Measurements from ENCODE around the gene C1QTNF2. TPM values are rescaled to one million over a fixed set of nuclear protein-coding genes. Genes with fewer than 3 reads are reported as not detected.

The C1QTNF2 gene
- total RNA-seq, 5 donors from 2014 or later (not counting 1 experiment from before 2014, with no cell fraction given) = not detected

GRCh38 chr5:160354666-160355065 lies 15.8 kb downstream of the C1QTNF2 start:
- DNase-seq (no peak), ATAC-seq (replicated peaks in 1 of 4) (no peak)
- Mint-ChIP-seq H3K27me3 (peaks cover 0 to 7% of the 10 kb centered on the region in 2 donors), H3K4me3 (no peak overlapping the region), H3K4me1 (no peaks in the 10 kb centered on the region), H3K36me3 (no peaks in the 10 kb centered on the region), H3K9me3 (no peaks in the 10 kb centered on the region), H3K27ac (no peak overlapping the region)
- Histone ChIP-seq H3K9me3 (no peaks in the 10 kb centered on the region), H3K27me3 (replicated peaks in 1 of 2; ENCODE audit: control insufficient read depth in 2 of 2, extremely low read depth in 1 of 2, insufficient read depth in 2 of 2, low read length in 1 of 2) (no peaks in the 10 kb centered on the region), H3K4me1 (ENCODE audit: control insufficient read depth in 1 of 2, extremely low read depth in 1 of 2, insufficient read depth in 2 of 2, low read length in 2 of 2) (no peaks in the 10 kb centered on the region), H3K36me3 (ENCODE audit: control insufficient read depth in 2 of 2, extremely low read depth in 1 of 2, insufficient read depth in 1 of 2, low read length in 1 of 2) (no peaks in the 10 kb centered on the region), H3K4me3 (ENCODE audit: control insufficient read depth in 1 of 2, extremely low read depth in 1 of 2, low read length in 1 of 2) (no peak overlapping the region), H3K27ac (ENCODE audit: low read length) (no peak overlapping the region)
- 89% methylated on average over 14 of the region's 14 CpGs for WGBS (ENCODE audit: insufficient coverage)
- CTCF ChIA-PET = no interaction called here
- POLR2A ChIA-PET = no interaction called here

GRCh38 chr5:160353379-160353778 lies 17.0 kb downstream of the C1QTNF2 start:
- Histone ChIP-seq H3K9me3 (no peaks in the 10 kb centered on the region), H3K36me3 (ENCODE audit: control insufficient read depth in 2 of 2, extremely low read depth in 1 of 2, insufficient read depth in 1 of 2, low read length in 1 of 2) (no peaks in the 10 kb centered on the region), H3K27me3 (replicated peaks in 1 of 2; ENCODE audit: control insufficient read depth in 2 of 2, extremely low read depth in 1 of 2, insufficient read depth in 2 of 2, low read length in 1 of 2) (peaks cover 0 to 4% of the 10 kb centered on the region in 2 experiments), H3K4me3 (ENCODE audit: control insufficient read depth in 1 of 2, extremely low read depth in 1 of 2, low read length in 1 of 2) (no peak overlapping the region), H3K4me1 (ENCODE audit: control insufficient read depth in 1 of 2, extremely low read depth in 1 of 2, insufficient read depth in 2 of 2, low read length in 2 of 2) (no peaks in the 10 kb centered on the region), H3K27ac (ENCODE audit: low read length) (no peak overlapping the region)
- Mint-ChIP-seq H3K9me3 (no peaks in the 10 kb centered on the region), H3K27me3 (peaks cover 0 to 7% of the 10 kb centered on the region in 2 donors), H3K4me1 (no peaks in the 10 kb centered on the region), H3K27ac (no peak overlapping the region), H3K36me3 (no peaks in the 10 kb centered on the region), H3K4me3 (no peak overlapping the region)
- CTCF ChIA-PET = interaction anchor here in 1 of 2 donors (0.7 kb wide), 1 partner anchor 20 kb away, joined by 6 read pairs; no protein-coding TSS in a partner anchor
- DNase-seq (no peak), ATAC-seq (replicated peaks in 1 of 4) (no peak)
- POLR2A ChIA-PET = no interaction called here
- WGBS (ENCODE audit: insufficient coverage) = 90% methylated on average over 7 of the region's 8 CpGs

GRCh38 chr5:160352308-160352707 lies 18.1 kb downstream of the C1QTNF2 start:
- H3K27me3 ChIP-seq (replicated peaks in 1 of 2; ENCODE audit: control insufficient read depth in 2 of 2, extremely low read depth in 1 of 2, insufficient read depth in 2 of 2, low read length in 1 of 2) = peaks cover 0 to 4% of the 10 kb centered on the region in 2 experiments
- Mint-ChIP-seq H3K4me3 (no peak overlapping the region), H3K27me3 (peaks cover 0 to 7% of the 10 kb centered on the region in 2 donors), H3K9me3 (no peaks in the 10 kb centered on the region), H3K36me3 (no peaks in the 10 kb centered on the region), H3K27ac (no peak overlapping the region), H3K4me1 (no peaks in the 10 kb centered on the region)
- H3K4me3 ChIP-seq (ENCODE audit: control insufficient read depth in 1 of 2, extremely low read depth in 1 of 2, low read length in 1 of 2) = no peak overlapping the region
- no peaks in the 10 kb centered on the region for H3K4me1 ChIP-seq (ENCODE audit: control insufficient read depth in 1 of 2, extremely low read depth in 1 of 2, insufficient read depth in 2 of 2, low read length in 2 of 2)
- H3K9me3 ChIP-seq = no peaks in the 10 kb centered on the region
- CTCF ChIA-PET = interaction anchor here in 1 of 2 donors (0.7 to 1.3 kb wide), 3 partner anchors 9 to 153 kb away, joined by 3 to 10 read pairs (median 4); no protein-coding TSS in a partner anchor
- no peak overlapping the region for H3K27ac ChIP-seq (ENCODE audit: low read length)
- no peaks in the 10 kb centered on the region for H3K36me3 ChIP-seq (ENCODE audit: control insufficient read depth in 2 of 2, extremely low read depth in 1 of 2, insufficient read depth in 1 of 2, low read length in 1 of 2)
- ATAC-seq (replicated peaks in 1 of 4) = no peak
- DNase-seq = no peak
- POLR2A ChIA-PET = interaction anchor here in 1 of 2 donors (0.5 kb wide), 1 partner anchor 271 kb away, joined by 4 read pairs; no protein-coding TSS in a partner anchor
- no CpG with 5 or more reads among the region's 4 CpGs for WGBS (ENCODE audit: insufficient coverage)

- 60% methylated on average over 1 of the region's 4 CpGs for WGBS (ENCODE audit: insufficient coverage)
- Mint-ChIP-seq H3K27me3 (peaks cover 0 to 4% of the 10 kb centered on the region in 2 donors), H3K27ac (no peak overlapping the region), H3K36me3 (no peaks in the 10 kb centered on the region), H3K9me3 (no peaks in the 10 kb centered on the region), H3K4me3 (no peak overlapping the region), H3K4me1 (peaks cover 0 to 4% (median 2%) of the 10 kb centered on the region in 3 donors)
- ChIA-PET CTCF (interaction anchor here in 1 of 2 donors (0.8 kb wide), 1 partner anchor 73 kb away, joined by 3 read pairs; no protein-coding TSS in a partner anchor), POLR2A (interaction anchor here in 1 of 2 donors (1.3 kb wide), 1 partner anchor 328 kb away, joined by 3 read pairs; no protein-coding TSS in a partner anchor)
- Histone ChIP-seq H3K27me3 (replicated peaks in 1 of 2; ENCODE audit: control insufficient read depth in 2 of 2, extremely low read depth in 1 of 2, insufficient read depth in 2 of 2, low read length in 1 of 2) (peaks cover 0 to 13% of the 10 kb centered on the region in 2 experiments), H3K4me1 (ENCODE audit: control insufficient read depth in 1 of 2, extremely low read depth in 1 of 2, insufficient read depth in 2 of 2, low read length in 2 of 2) (peaks cover 0 to 5% of the 10 kb centered on the region in 2 experiments), H3K36me3 (ENCODE audit: control insufficient read depth in 2 of 2, extremely low read depth in 1 of 2, insufficient read depth in 1 of 2, low read length in 1 of 2) (no peaks in the 10 kb centered on the region), H3K27ac (ENCODE audit: low read length) (no peak overlapping the region), H3K9me3 (no peaks in the 10 kb centered on the region), H3K4me3 (ENCODE audit: control insufficient read depth in 1 of 2, extremely low read depth in 1 of 2, low read length in 1 of 2) (no peak overlapping the region)
- no peak for ATAC-seq (replicated peaks in 1 of 4)
- no peak for DNase-seq
Observed at GRCh38 chr5:160349935-160350303, 20.5 kb downstream of the C1QTNF2 start.

GRCh38 chr5:160349249-160349934 lies 21.0 kb downstream of the C1QTNF2 start:
- Mint-ChIP-seq H3K27ac (no peak overlapping the region), H3K27me3 (peaks cover 0 to 4% of the 10 kb centered on the region in 2 donors), H3K9me3 (no peaks in the 10 kb centered on the region), H3K36me3 (no peaks in the 10 kb centered on the region), H3K4me3 (no peak overlapping the region), H3K4me1 (peaks cover 0 to 4% (median 2%) of the 10 kb centered on the region in 3 donors)
- H3K4me3 ChIP-seq (ENCODE audit: control insufficient read depth in 1 of 2, extremely low read depth in 1 of 2, low read length in 1 of 2) = no peak overlapping the region
- no peaks in the 10 kb centered on the region for H3K9me3 ChIP-seq
- H3K36me3 ChIP-seq (ENCODE audit: control insufficient read depth in 2 of 2, extremely low read depth in 1 of 2, insufficient read depth in 1 of 2, low read length in 1 of 2) = no peaks in the 10 kb centered on the region
- H3K4me1 ChIP-seq (ENCODE audit: control insufficient read depth in 1 of 2, extremely low read depth in 1 of 2, insufficient read depth in 2 of 2, low read length in 2 of 2) = peaks cover 0 to 5% of the 10 kb centered on the region in 2 experiments
- peaks cover 0 to 15% of the 10 kb centered on the region in 2 experiments for H3K27me3 ChIP-seq (replicated peaks in 1 of 2; ENCODE audit: control insufficient read depth in 2 of 2, extremely low read depth in 1 of 2, insufficient read depth in 2 of 2, low read length in 1 of 2)
- POLR2A ChIA-PET = interaction anchor here in 1 of 2 donors (1.3 kb wide), 1 partner anchor 327 kb away, joined by 3 read pairs; no protein-coding TSS in a partner anchor
- ATAC-seq (replicated peaks in 1 of 4) (no peak), DNase-seq (no peak)
- CTCF ChIA-PET = interaction anchor here (0.6 to 2.3 kb wide), 4 partner anchors 11 to 330 kb away, joined by 3 to 6 read pairs (median 4); no protein-coding TSS in a partner anchor
- WGBS (ENCODE audit: insufficient coverage) = 87% methylated on average over 26 of the region's 27 CpGs
- no peak overlapping the region for H3K27ac ChIP-seq (ENCODE audit: low read length)

GRCh38 chr5:160348080-160348479 lies 22.3 kb downstream of the C1QTNF2 start:
- Histone ChIP-seq H3K27me3 (replicated peaks in 1 of 2; ENCODE audit: control insufficient read depth in 2 of 2, extremely low read depth in 1 of 2, insufficient read depth in 2 of 2, low read length in 1 of 2) (peaks cover 0 to 18% of the 10 kb centered on the region in 2 experiments), H3K36me3 (ENCODE audit: control insufficient read depth in 2 of 2, extremely low read depth in 1 of 2, insufficient read depth in 1 of 2, low read length in 1 of 2) (no peaks in the 10 kb centered on the region), H3K4me1 (ENCODE audit: control insufficient read depth in 1 of 2, extremely low read depth in 1 of 2, insufficient read depth in 2 of 2, low read length in 2 of 2) (peaks cover 0 to 5% of the 10 kb centered on the region in 2 experiments), H3K9me3 (no peaks in the 10 kb centered on the region), H3K27ac (ENCODE audit: low read length) (no peak overlapping the region), H3K4me3 (ENCODE audit: control insufficient read depth in 1 of 2, extremely low read depth in 1 of 2, low read length in 1 of 2) (no peak overlapping the region)
- H3K9me3 Mint-ChIP-seq = no peaks in the 10 kb centered on the region
- 91% methylated on average over 11 of the region's 11 CpGs for WGBS (ENCODE audit: insufficient coverage)
- no peaks in the 10 kb centered on the region for H3K36me3 Mint-ChIP-seq
- no peak overlapping the region for H3K27ac Mint-ChIP-seq
- POLR2A ChIA-PET = no interaction called here
- H3K4me3 Mint-ChIP-seq = no peak overlapping the region
- peaks cover 0 to 4% (median 2%) of the 10 kb centered on the region in 3 donors for H3K4me1 Mint-ChIP-seq
- CTCF ChIA-PET = interaction anchor here (0.7 to 2.3 kb wide), 4 partner anchors 10 to 326 kb away, joined by 3 to 5 read pairs (median 3); no protein-coding TSS in a partner anchor
- DNase-seq (no peak), ATAC-seq (replicated peaks in 1 of 4) (no peak)
- peaks cover 0 to under 1% of the 10 kb centered on the region in 2 donors for H3K27me3 Mint-ChIP-seq
